ENCODE measurements around the gene MICA. TPM values are rescaled to one million over a fixed set of nuclear protein-coding genes. Genes with fewer than 3 reads are reported as not detected.

The MICA gene
- total RNA-seq, 2 experiments from 2014 or later, result 9.9 to 15.3 TPM

DNA sequence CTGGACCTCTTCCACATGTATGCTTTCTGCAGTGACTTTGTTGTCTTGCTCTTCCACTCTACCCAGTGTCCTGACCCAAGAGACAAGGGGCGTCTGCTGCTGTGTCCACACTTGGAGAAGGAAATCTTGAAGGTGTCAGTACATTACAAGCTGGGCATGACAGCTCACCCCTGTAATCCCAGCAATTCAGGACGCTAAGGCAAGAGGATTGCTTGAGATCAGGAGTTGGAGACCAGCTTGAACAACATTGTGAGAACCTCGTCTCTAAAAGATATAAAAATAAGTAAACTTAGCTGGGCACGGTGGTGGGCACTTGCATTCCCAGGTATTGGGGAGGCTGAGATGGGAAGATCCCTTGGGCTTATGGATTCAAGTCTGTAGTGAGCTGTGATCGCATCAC, 40.6 kb upstream of the MICA start:
- Histone ChIP-seq H4K20me1 (ENCODE audit: insufficient read depth, low read length) (no peaks in the 10 kb centered on the region), H2AFZ (ENCODE audit: low read length) (no peak overlapping the region), H3K4me3 (ENCODE audit: low read depth, low read length, poor library complexity, severe bottlenecking) (no peak overlapping the region), H3K36me3 (ENCODE audit: insufficient read depth, low read length) (no peaks in the 10 kb centered on the region), H3K27ac (ENCODE audit: low read depth, low read length, poor library complexity, severe bottlenecking) (no peak overlapping the region), H3K4me2 (ENCODE audit: low read length) (no peak overlapping the region), H3K4me1 (ENCODE audit: insufficient read depth, low read length, poor library complexity, severe bottlenecking) (peaks cover 23% of the 10 kb centered on the region), H3K9me2 (ENCODE audit: insufficient read depth, low read length) (no peaks in the 10 kb centered on the region), H3K79me2 (ENCODE audit: insufficient read depth, low read depth, low read length) (no peaks in the 10 kb centered on the region), H3K9me3 (ENCODE audit: low read length) (no peaks in the 10 kb centered on the region)
- CTCF ChIA-PET (ENCODE audit: unreplicated experiment), result no interaction called here
- POLR2A ChIA-PET, result no interaction called here
- no peak for DNase-seq (ENCODE audit: low spot score)
- BruUV-seq (replicated peaks), result no TSS peak
- no peak for TF ChIP-seq EZH2phosphoT487 (IDR thresholded peaks at IDR 0.05; ENCODE audit: borderline replicate concordance, low read depth, low read length)
- TF ChIP-seq, protein P1, sequence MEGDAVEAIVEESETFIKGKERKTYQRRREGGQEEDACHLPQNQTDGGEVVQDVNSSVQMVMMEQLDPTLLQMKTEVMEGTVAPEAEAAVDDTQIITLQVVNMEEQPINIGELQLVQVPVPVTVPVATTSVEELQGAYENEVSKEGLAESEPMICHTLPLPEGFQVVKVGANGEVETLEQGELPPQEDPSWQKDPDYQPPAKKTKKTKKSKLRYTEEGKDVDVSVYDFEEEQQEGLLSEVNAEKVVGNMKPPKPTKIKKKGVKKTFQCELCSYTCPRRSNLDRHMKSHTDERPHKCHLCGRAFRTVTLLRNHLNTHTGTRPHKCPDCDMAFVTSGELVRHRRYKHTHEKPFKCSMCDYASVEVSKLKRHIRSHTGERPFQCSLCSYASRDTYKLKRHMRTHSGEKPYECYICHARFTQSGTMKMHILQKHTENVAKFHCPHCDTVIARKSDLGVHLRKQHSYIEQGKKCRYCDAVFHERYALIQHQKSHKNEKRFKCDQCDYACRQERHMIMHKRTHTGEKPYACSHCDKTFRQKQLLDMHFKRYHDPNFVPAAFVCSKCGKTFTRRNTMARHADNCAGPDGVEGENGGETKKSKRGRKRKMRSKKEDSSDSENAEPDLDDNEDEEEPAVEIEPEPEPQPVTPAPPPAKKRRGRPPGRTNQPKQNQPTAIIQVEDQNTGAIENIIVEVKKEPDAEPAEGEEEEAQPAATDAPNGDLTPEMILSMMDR (conservative IDR thresholded peaks at IDR 0.05; ENCODE audit: low read length), result no peak
- intact Hi-C loops (cut with micrococcal nuclease; ENCODE audit: unreplicated experiment), result no loop called here

DNA sequence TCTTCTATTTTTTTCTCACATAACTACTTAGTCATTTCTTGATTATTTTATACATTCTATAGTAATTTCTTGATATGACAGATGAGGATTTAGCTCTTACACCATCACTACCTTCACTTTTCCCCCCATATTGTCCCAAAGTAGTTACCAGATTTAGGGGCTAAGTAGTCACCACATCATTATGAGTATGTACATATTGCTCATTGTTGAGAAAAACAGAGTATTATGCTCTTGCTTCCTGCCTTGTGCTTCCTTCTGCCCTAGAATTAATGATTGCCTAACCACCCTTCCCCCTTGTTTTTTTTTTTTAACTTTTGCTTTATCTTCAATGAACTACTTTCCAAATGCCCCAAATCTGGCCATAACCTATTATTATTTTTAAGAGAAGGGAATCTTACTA, 39.6 kb upstream of the MICA start:
- CTCF ChIA-PET (ENCODE audit: unreplicated experiment), result no interaction called here
- intact Hi-C loops (cut with micrococcal nuclease; ENCODE audit: unreplicated experiment), result no loop called here
- POLR2A ChIA-PET, result interaction anchor here (0.6 kb wide), 1 partner anchor 387 kb away, joined by 3 read pairs; no protein-coding TSS in a partner anchor

DNA sequence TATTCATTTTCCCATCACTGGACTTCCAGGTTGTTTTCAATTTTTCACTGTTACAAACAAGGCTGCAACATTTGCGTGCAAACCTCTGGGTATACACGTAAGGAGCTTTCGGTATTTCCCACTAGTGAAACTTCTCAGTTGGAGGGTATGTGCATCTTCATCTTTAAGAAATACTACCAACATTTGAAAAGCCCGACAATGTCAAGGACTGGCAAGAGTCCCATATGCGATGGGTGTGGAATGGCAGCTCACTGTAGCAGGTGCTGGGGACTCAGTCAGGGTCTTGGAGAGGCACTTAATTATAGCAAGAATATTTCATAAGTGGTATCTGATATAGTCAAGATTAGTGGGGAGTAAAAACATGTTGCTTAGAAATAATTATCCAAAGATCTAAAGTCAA, 37.5 kb upstream of the MICA start:
- Histone ChIP-seq H3K4me1 (ENCODE audit: insufficient read depth, low read length, poor library complexity, severe bottlenecking) (peaks cover 12% of the 10 kb centered on the region), H2AFZ (ENCODE audit: low read length) (no peak overlapping the region), H3K79me2 (ENCODE audit: insufficient read depth, low read depth, low read length) (no peaks in the 10 kb centered on the region), H3K4me3 (ENCODE audit: low read depth, low read length, poor library complexity, severe bottlenecking) (no peak overlapping the region), H3K9me3 (ENCODE audit: low read length) (no peaks in the 10 kb centered on the region), H3K27ac (ENCODE audit: low read depth, low read length, poor library complexity, severe bottlenecking) (no peak overlapping the region), H3K9me2 (ENCODE audit: insufficient read depth, low read length) (no peaks in the 10 kb centered on the region), H3K4me2 (ENCODE audit: low read length) (no peak overlapping the region), H3K36me3 (ENCODE audit: insufficient read depth, low read length) (no peaks in the 10 kb centered on the region), H4K20me1 (ENCODE audit: insufficient read depth, low read length) (no peaks in the 10 kb centered on the region)
- DNase-seq (ENCODE audit: low spot score), result no peak
- TF ChIP-seq, protein P1 (conservative IDR thresholded peaks at IDR 0.05; ENCODE audit: low read length), result no peak
- TF ChIP-seq EZH2phosphoT487 (IDR thresholded peaks at IDR 0.05; ENCODE audit: borderline replicate concordance, low read depth, low read length), result no peak
- BruUV-seq (replicated peaks), result no TSS peak
- ChIA-PET POLR2A (interaction anchor here (1.1 to 1.8 kb wide), 3 partner anchors 165 to 172 kb away, joined by 3 to 4 read pairs (median 4); no protein-coding TSS in a partner anchor), CTCF (ENCODE audit: unreplicated experiment) (interaction anchor here (0.9 to 1.8 kb wide), 6 partner anchors 11 to 226 kb away, joined by 3 to 8 read pairs (median 4); no protein-coding TSS in a partner anchor)
- intact Hi-C loops (cut with micrococcal nuclease; ENCODE audit: unreplicated experiment), result no loop called here

More for the DNA sequence above, 39.6 kb upstream of the MICA start:
- Histone ChIP-seq H3K9me3 (ENCODE audit: low read length) (no peaks in the 10 kb centered on the region), H3K9me2 (ENCODE audit: insufficient read depth, low read length) (no peaks in the 10 kb centered on the region), H3K79me2 (ENCODE audit: insufficient read depth, low read depth, low read length) (no peaks in the 10 kb centered on the region), H4K20me1 (ENCODE audit: insufficient read depth, low read length) (no peaks in the 10 kb centered on the region), H3K4me1 (ENCODE audit: insufficient read depth, low read length, poor library complexity, severe bottlenecking) (peaks cover 12% of the 10 kb centered on the region), H3K4me2 (ENCODE audit: low read length) (no peak overlapping the region), H2AFZ (ENCODE audit: low read length) (no peak overlapping the region), H3K4me3 (ENCODE audit: low read depth, low read length, poor library complexity, severe bottlenecking) (no peak overlapping the region), H3K27ac (ENCODE audit: low read depth, low read length, poor library complexity, severe bottlenecking) (no peak overlapping the region), H3K36me3 (ENCODE audit: insufficient read depth, low read length) (no peaks in the 10 kb centered on the region)
- no TSS peak for BruUV-seq (replicated peaks)
- DNase-seq (ENCODE audit: low spot score), result no peak
- TF ChIP-seq, protein P1 (conservative IDR thresholded peaks at IDR 0.05; ENCODE audit: low read length), result no peak
- TF ChIP-seq EZH2phosphoT487 (IDR thresholded peaks at IDR 0.05; ENCODE audit: borderline replicate concordance, low read depth, low read length), result no peak
